Stimulated activated CD8-positive, alpha-beta memory T cell treated with anti-CD3 and anti-CD28 coated beads, Interleukin-7, amount 100 ng/mL, for 1 hour (primary cell): ENCODE measurements around the gene DHRS1.

Experiments used
- DNase-seq, 2 donors: peaks; one replicate each; pipeline ENCODE4 v3.0.0-alpha.2; 2020; ENCODE audit warnings: low read depth in 2 of 2

DHRS1 gene

DNA sequence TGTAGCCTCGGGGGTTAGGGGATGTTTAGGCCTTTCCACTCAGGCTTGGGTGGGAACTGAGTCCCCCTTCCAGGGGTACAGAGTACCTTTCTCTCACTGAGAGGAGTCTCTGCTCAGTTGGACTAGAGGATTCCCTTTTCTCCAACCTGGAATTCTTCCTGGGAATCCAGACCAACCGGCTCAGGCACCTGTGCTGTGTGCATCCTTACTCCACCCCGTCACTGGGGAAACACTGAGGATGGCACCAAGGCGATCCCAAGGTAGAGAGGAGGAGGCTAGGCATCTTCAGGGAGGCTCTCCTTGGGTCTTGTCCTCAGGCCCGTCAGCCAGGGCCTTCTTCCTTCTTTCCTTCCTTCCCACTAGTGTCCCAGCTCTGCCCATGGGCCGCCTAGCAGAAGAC is 35.7 kb downstream of the DHRS1 start:
- no peak for DNase-seq

DNA sequence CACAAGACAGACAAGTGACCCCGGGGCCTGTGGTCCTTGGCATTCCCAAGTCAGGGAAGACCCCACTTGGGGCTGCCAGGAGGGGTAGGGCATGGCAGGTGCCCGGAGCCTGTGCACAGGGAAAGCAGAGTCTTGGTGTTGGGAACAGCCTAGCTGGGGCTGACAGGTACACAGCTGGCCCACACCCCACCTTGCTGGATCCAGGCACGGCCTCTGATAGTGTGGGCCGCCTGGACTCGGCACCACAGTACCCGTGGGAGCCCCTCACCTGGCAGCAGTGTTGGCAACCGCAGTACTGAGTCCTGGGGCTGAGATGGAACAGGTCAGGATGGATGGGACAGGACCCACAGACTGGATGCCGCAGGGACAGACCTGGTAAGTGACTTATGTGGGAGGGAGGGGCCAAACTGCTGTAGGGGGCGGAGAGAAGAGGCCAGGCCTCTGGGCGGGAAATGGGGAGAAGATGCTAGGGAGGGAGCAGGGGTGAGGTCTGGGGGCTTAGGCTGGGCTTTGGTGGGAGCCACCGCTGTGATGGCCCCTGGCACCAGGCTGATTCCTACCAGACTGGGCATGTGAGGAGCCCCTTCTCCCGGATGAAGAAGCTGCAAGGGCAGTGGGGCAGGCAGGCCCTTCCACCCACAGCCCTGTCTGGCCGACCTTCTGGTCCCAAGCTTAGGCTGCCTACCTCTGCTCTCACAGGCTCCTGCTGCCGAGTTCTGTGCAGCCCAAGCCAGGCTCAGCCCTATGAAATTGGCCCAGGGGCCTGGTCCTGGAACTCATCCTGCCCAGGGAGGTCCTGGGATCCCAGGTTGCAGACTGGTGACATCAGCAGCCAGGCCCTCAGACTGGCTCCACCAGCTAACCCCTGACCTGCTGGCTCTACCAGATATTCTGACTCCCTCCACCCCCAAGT is 36.5 kb downstream of the DHRS1 start, which contains the start of gene TGM1:
Gene TGM1, minus strand, starts transcription at position 357 of the 913 bp plus-strand sequence. CDS start 825 bp downstream, outside the sequence.
- DNase-seq = no peak

DNA sequence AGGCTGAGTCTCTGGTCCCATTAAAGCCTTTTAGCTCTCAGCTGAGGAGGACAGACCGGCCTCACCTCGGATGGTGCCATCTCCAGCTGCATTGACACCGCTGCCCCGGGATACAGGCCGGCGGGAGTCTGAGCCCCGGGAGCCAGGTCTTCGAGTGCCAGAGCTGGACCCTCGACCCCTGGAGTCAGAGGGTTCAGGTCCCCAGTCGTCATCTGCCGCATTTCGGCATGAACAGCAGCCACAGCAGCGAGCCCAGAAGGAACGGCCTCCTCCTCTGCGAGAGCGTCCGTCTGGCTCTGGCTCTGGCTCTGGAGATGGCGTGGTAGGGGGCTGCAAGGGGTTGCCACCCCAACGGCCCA is 37.6 kb downstream of the DHRS1 start:
- DNase-seq = no peak

DNA sequence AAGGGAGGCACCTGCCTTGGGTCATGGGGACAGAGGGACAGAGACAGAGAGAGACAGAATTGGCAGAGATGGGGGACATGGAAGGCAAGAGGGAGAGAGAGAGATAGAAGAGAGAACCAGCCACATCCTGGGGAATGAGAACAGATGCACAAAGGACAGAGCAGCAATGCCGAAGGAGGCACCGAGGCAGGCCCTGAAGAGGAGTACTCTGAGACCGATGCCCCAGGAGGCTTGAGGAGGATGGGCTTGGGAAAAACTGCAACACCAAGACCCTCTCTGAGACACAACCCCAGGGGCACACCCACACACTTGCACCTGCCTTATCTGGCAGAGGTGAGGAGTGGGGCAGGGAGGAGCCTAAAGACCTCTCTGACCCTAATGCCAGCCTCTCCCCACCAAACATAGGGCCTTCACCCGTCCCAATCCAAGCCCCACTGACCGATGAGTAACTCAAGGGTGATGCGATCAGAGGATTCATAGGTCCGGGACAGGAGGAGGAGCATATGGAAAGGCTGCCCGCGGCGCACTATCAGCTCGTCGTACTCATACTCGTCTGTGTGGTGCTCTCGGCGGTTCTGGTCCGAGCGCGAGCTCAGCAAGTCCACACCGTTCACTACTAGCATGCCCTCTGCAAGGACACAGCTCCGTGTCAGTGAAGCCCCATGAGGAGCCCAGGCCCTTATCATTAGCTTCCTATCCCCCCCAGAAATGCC is 38.2 kb downstream of the DHRS1 start:
- no peak for DNase-seq

DNA sequence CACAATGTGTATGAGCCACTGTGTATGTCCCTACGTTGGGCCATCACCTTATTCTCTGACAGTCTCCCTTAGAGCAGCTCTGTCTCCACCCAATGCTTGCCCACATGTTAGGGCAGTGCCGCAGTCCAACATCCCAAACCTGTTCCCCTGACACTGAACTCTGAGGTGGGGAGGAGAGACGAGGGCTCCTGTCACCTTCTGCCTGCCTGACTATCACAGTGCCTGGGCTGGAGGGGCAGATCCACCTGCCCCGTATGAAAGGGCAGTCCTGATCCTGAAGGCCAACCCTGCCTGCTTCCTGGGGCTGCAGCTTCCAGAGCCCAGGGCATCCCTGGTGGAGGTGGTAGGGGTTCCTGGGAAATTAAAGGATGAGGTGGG is 38.8 kb downstream of the DHRS1 start:
- no peak for DNase-seq

DNA sequence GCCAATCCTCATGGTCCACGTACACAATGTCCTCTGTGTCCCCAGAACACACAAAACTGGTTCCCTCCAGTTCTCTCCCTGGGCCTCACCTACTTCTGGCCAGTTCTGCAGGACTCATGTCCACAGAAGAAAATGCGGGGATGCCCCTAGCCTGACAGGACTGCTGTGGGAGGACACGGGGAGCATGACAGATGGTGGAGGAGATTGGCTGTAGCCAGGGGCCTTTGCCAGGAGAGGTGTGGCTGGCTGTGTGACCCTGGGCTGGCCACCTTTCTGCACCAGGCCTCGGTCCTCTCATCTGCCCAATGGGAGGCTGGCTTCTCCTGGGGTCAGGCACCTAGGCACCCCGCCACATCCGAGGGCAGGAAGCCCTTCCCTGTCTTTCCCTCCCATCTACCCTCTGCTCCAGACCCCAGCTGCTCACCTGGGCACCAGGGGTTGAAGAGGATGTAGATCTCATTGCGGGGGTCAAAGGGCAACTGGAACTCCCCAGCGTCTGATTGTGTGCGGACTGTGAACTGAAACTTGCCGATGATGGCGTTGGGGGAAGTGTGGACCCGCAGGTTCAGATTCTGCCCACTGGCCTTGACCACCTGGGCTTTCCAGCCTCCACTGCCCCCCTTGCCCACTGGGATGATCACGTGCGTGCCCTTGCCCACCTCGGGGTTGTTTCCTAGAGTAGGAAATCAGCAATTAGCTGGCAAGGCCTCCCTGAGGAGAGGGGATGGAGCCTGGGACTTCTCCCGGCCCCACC is 39.4 kb downstream of the DHRS1 start:
- DNase-seq = no peak

DNA sequence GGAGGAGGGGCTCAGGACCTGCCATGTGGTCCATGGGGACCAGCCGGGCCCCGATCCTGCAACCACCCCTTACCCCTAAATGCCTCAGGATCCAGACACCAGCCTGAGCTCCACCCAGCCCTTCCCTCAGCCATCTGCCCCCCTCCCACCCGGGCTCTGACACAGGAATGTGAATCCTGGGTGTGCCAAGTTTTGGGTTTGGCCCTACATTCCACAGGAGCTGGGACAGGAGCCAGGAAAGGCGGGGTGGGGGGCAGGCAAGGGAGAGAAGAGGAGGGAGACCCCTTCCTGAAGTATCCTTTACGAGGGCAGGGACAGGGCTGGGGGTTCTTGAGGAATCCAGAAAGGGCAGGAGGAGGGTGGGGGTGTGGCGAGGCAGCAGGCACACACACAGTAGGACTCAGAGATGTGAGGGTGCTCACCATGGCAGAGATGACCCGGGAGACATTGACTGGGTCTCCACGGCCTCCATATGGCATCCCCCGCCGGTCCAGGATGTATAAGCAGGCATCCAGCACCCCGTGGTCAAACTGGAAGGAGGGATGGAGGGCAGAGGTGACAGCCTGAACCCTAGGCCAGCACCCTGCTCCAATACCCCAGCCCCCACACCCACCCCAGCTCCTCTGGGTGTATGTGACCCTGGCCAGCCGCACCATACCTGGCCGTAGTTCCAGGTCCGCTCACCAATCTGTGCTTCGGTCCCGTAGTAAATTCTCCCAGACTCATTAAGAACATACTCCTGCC is 40.1 kb downstream of the DHRS1 start:
- DNase-seq = no peak

DNA sequence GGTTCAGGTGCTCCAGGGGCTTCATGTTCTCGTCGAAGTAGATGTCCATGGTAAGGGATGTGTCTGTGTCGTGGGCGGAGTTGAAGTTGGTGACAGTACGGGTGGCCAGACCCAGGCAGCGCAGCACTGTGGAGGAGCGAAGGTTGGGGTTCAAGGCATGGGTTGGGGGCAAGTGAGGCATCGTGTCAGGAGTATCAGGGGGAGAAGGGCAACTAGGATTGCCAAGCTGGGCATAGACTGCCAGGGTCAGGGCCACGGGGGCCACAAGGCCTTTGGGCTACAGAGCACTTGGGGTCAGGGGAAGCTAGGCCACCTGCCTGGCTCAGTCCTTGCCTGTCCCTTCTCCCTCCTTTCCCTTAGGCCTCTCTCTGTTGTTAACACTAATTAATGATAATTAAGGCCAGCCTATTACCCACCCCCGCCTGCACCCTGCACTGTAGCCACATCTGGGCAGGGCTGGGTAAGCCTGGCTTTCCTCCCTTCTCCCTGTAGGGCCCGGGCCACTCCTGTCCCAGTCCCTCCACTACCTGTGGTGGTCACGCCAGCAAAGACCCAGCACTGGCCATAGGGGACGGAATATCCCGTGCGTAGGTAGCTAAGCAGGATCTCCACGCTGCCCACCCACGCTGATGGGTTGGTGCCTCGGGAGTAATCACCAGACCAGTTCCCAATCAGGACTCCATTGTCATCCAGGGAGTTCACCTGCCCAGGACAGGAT is 40.9 kb downstream of the DHRS1 start:
- no peak for DNase-seq

DNA sequence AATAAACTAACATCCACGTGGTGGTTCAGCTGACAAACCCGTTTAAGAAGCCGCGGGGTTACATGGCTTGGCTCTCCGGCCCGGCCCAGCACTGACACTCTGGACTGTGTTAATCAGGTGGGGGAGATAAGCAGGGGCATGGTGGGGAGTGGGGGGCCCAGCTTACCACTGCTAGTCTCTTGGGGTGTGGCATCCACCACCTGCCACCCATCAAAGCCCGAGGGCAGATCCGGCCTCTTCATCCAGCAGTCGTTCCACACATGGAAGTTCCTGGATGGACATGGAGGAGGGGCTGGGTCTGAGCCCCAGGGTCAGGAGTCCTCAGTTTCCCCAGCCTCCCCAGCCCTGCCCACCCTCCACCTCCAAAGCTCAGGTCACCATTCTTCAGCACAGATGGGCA is 41.5 kb downstream of the DHRS1 start:
- no peak for DNase-seq

DNA sequence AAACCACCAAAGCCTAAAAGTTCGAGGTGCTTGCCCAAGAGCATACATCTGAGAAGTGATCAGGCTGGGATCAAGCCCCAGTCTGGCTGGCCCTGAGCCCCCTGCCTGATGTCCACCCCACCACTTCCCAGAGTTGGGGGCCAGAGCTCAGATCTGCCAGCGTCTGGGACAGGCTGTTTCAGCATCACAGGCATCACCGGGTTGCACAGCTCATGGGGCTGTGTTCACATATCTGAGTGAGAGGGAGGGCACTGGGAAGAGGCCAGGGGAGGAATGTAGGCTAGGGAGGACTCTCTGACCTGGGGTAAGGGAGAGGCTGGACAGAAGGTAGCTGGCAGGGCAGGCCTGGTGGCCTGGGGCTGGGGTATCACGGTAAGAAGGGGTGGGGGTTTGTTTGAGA is 42.6 kb downstream of the DHRS1 start:
- no peak for DNase-seq

DNA sequence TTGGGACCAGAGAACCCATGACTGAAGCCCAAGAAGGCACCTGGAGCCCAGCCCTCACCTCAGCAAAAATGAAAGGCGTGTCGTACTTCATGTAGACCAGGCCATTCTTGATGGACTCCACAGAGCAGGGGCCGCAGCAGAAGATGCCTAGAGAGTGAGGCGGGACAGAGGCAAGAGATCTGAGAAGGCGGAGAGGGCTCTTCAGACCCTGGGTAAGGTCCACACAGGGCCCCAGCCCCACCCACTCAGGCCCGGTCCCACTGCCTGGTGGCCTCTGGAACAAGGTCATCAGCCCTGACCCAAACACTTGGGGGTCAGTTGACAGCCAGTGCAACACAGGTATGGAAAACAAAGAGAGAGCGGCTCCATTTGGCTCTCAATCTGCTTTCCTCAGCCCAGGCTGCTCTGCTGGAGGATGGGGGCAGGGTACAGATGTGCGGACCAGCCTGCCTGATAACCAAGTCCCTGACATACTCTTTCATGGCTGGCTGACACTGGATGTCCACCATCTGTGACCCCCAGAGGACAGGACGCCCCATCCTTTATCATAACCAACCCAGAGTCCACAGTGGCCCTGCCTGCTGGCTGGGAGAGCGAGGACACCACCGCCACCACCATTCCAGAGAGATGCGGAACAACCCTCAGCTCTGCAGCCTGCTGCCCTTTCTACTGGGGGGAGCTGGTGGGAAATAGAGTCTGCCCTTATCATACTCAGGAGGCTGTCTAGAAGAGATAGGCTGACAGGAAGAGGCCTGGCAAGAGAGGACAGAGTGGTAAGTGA is 43.5 kb downstream of the DHRS1 start:
- no peak for DNase-seq

DNA sequence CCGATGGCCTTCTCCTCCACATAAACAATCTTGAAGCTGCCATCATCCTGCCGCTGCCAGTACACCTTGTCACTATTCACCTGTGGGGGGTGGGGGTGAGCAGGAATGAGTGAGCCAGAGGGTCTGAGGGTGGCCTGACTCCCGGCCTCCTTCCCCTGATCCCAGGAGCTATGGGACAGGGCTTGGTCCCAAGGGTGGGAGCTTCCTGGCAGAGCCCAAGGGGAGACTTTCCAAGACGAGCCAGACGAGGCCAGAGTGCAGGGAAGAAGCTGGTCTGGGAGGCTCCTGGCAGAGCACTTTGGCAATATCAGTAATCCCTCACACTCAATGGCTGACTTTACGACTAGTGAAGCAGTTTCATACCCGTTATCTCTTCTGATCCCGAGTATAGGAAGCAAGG is 44.1 kb downstream of the DHRS1 start:
- DNase-seq = no peak

DNA sequence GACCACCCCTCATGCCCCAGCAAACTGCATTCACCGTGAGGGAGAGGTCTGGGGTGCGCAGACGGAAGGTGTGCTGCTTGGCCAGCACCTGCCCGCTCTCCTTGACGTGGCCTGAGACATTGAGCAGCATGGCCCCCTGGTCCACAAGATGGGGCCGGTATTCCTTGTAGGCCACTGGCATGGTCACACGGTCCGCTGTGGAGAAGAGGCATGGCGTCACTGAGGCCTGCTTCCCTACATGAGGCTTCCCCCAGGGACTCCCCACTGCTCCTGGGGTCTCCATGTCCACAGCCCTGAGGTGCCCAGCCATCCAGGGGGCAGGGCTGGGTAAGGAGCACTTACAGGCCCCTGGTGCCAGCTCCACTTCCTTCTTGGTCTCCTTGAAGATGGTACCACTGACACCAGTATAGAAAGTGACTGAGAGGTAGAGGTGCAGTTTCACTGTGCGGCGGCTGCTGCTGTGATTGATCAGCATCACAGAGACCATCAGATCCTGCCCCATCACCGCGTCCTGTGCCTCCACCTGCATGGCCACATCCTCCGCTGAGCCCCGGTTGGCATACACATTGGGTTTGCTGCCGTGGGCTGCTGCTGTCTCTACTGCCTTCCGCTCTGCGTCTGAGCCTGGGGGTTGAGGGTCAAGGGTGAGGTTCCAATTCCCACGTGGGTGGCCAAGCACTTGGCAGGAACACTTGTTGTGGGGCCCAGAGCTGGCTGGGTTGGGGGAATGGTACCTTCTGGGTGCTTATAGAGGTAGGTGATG is 44.8 kb downstream of the DHRS1 start:
- DNase-seq = no peak

DNA sequence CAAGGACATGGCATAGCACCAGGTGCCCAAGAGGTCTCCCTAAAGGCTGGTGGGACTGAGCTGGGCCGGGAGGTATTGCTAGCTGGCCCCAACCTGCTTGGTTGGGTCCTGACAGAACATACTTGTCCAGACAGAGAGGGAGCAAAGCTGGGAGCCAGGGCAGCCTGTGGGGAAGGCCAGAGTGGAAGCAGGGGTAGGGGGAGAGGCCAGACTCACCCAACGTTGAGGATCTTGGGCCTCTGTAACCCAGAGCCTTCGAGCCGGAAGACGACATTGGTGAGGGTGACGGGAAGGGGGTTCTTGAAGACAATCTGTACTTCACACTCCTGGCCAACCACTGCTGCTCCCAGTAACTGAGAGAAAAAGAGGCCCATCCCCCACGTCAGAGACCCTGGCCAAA is 45.6 kb downstream of the DHRS1 start:
- DNase-seq = no peak

DNA sequence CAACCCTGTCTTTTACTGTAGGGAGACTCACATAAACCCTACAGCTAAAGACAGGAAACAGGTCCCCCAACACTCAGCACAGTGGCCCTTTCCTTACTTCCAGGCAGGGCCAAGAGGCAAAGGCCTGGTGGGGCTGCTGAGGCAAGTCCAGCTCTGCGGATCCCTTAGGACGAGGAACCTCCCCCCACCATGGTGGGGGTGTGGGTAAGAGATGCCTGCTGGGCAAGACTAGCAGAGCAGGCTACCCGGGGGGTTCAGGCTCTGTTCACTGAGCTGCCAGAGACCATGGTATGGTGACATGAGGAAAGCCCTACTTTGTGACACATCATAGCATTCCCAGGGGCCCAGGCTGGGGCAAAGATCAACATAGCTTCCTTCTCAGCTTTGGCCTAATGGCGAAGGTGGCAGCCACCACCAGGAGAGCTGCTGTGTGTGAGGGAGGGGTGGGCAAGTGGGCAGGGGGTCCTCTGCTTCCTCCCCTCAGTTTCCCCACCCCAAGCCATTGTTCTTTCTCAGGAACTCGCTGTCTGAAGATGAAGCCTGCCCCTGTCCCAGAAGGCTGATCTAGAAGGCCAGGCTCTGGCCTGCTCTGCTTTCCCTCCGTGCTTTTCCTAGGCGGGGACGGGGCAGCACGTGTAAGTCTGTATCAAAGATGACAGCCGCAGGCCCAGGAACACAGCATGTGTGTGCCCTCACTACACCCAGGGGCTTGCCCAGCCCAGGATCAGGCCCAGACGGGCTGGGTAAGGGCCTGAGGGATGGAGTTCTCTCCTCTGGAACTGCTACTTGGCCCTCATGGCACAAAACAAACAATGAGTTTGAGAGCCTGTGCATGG is 47.1 kb downstream of the DHRS1 start:
- DNase-seq = no peak

DNA sequence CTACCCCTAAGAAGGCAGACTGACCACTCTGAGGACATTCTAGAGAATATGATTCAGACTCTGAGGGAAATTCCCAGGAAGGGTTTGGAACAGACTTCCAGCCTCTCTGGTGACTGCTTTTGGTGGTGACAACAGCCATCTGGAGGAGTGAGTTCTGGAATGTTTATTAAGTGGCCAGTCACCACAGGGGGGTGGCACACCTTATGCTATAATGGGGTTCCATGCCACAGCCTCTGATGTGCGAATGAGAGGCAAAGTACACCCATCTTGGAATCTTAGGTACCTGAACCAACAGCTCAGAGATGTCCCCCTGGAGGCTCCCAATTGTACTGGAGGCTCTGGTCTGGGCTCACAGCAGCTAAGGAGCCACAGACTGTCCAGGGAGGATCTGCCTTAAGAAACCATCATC is 47.7 kb downstream of the DHRS1 start:
- DNase-seq = no peak

DNA sequence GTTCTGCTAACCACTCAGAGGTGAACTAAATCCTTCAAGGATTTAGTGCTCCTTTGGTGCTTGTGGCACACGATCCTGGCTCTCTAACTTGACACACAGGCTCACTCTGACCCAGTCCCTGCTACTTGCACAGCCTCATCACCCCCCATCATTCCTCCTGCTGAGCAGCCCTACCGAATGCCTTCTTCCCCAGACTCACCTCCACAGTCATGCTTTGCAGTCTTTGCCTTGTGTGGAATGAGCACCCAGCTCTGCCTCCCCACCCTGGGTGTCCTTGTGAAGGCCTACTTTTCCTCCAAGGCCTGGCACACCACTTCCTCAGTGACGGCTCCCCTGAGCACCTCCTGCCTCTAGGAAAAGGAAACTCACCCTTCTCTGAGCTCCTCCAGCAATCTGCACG is 49.2 kb downstream of the DHRS1 start:
- no peak for DNase-seq

DNA sequence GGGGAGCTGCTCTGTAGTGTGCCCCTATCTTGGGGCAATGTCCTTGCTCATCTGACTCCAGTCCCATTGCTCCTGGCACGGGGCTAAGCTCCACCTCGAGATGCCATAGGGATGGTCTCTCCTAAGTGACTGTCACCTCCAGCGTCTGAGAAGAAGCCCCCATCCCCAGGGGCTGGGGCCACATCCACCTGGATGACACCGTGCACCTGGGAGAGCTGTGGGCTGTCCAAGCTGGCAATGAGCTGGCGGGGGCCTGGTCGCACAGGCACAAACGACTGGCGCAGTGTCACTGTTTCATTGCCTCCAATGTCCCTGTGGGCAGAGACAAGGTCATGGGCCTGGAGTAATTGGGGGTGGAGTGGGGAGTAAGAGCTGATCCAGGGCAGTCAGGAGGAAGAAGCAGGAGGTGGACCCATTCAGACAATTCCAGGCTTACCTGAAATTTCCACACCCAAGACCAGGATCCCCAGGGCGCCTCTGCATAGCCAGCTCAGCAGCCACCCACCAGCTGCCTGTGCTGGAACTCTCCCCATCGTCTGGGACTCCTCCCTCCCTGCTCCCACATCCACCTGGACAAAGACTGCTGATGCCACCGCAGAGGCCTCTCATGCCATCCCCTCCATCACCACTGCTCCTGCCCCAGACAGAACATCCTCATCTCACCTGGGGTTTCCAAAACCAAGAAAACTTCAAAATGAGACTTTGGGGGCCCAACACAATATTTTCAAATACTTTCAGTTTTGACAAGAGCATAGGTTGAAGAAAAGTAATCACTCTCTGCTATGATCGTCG is 50.2 kb downstream of the DHRS1 start:
- DNase-seq = no peak
